GM19099 (cell line): Measurements from ENCODE around the gene SETD7.

Source experiments
- POLR2A ChIP-seq: IDR thresholded peaks from 3 replicates; pipeline ENCODE4 v1.6.1; 2011; ENCODE audit warnings: low read depth; ENCODE audit not compliant: insufficient read length; ENCODE audit errors: extremely low read depth

SETD7 gene

GRCh38 chr4:139556071-139556723, at the start of gene SETD7:
Gene SETD7 (minus strand): TSS chr4:139556219. CDS start chr4:139556137, 82 bp downstream.
- TF ChIP-seq POLR2A = no peak

GRCh38 chr4:139605516-139605915, 49.5 kb upstream of the SETD7 start:
- TF ChIP-seq POLR2A = no peak

DNA sequence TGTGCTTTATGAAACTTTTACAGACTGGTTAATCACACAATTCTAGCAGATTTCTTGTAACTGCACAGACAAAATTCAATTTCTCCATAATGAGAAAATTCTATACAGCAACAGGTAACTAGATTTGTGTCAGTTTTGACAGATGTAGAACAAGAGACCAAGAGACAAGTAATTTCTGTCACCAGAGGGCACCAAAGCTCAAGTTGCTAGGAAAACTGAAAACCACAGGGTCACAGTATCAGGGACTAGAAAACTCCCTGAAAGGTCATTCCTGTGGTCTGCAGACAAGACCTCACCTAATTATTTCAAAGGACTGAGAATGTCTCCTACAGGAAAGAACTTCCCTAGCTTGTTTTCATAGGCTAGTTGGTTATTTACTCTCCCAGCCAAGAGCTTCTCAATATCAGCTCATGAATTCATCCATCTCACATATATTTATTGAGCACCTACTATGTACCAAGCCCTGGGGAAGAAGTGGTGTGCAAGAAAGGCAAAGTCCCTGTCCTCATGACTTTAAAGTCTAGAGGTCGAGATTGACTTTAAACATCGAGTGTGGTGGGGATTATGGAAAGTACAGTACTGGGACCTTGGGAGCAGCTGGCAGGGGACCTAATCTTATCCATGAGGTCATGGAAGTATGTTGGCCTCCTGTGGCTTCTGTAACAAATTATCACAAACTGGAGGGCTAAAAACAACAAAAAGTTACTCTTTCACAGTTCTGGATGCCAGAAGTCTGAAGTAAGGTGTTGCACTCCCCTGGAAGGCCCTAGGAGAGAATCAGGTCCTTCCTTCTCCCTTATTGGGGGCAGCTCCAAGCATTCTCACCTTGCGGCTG, 47.8 kb upstream of the SETD7 start:
- TF ChIP-seq POLR2A = no peak

GRCh38 chr4:139602776-139603360, 46.8 kb upstream of the SETD7 start:
- TF ChIP-seq POLR2A = no peak

- no peak for TF ChIP-seq POLR2A
Observed at GRCh38 chr4:139600662-139601061, 44.6 kb upstream of the SETD7 start.

GRCh38 chr4:139599594-139600374, 43.8 kb upstream of the SETD7 start:
- TF ChIP-seq POLR2A = no peak

DNA sequence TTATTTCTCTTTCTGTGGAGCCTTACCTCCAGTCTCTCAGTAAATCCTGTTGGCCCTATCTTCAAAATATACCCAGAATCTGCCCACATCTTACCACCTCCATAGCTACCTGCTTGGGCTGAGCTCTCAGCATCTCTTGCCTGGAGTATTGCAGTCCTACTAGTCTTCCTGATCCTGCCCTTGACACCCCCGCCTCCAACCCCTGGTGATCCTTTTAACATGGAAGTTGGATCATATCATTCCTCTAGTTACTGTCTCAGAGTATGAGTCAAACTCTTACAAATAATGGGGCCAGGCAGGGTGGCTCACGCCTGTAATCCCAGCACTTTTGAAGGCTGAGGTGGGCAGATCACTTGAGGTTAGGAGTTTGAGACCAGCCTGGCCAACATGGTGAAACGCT, 43.1 kb upstream of the SETD7 start:
- TF ChIP-seq POLR2A = no peak

- TF ChIP-seq POLR2A = no peak
Observed at GRCh38 chr4:139596684-139597279, 40.8 kb upstream of the SETD7 start.

DNA sequence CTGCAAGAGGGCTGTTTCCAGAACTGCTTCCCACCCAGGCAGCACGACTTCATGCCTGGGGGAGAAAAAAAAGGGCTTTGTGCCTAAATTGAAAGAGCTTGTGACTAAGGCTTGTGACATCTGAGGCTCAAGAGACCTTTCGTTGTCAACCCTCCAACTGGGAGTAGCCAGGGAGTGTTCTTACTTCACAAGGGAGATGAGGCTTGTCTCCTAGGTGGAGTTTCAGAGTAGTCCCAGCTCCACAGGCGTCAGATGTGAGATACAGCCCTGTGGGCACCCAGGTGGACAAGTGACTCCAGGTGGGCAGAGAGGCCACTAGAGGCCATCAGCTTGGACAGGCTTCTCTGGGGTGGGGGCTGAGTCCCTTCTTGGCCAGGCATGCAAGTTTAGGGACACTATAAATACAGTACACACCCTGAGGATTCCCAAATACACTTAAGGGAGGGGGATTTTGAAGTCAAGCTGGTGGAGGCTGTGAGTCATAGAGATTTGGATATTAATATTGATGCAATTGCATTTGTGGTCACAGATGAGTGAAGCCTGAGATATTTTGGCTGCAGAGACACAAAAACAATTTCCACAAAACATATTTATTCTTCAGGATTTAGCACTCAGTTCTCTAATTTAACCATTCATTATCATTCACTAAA, 40.1 kb upstream of the SETD7 start:
- no peak for TF ChIP-seq POLR2A

DNA sequence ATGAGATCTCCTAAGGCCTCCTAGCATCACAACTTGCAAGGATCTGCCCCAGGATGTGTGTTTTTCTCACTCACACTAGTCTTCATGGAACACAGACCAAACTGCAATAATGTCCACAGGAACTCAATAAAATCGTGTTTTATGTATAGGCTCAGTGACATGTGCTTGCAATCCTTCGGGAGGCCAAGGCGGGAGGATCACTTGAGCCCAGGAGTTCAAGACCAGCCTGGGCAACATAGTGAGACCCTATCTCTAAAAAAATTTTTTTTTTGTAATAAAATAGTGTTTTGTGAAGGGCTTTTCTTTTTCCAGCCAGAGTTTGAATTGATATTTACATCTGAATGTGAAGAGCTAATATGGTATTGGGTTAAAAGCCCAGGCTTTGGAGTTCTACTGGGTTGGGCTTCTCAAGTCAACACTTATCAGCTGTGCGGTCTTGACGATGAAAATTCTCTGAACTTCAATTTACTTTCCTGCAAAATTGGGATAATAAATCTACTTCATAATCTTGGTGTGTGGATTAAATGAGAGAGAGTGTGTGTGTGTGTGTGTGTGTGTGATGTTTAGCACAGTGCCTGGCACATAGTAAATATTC, 38.7 kb upstream of the SETD7 start:
- no peak for TF ChIP-seq POLR2A

DNA sequence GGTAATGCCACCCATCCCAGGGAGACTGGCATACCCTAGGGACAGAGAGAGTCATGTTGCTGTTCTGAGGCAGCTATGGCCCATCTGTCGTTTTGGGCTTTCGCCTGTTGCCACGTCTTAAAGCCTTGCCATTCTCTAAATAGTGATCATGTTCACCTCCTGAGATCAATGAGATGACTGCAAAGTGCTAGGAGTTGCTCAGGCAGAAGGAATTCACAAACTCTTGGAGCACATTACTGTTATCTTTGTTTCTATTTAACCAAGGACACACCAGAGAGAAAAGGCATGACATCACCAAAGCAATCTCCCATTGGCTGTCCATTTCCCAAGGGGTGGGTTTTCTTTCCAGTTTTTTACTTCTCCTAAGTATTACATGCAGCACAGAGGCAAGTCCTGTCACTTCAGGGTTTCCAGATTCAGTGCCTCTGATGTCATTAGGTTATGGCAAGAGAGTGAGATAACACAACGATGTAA, 37.1 kb upstream of the SETD7 start:
- TF ChIP-seq POLR2A = no peak

DNA sequence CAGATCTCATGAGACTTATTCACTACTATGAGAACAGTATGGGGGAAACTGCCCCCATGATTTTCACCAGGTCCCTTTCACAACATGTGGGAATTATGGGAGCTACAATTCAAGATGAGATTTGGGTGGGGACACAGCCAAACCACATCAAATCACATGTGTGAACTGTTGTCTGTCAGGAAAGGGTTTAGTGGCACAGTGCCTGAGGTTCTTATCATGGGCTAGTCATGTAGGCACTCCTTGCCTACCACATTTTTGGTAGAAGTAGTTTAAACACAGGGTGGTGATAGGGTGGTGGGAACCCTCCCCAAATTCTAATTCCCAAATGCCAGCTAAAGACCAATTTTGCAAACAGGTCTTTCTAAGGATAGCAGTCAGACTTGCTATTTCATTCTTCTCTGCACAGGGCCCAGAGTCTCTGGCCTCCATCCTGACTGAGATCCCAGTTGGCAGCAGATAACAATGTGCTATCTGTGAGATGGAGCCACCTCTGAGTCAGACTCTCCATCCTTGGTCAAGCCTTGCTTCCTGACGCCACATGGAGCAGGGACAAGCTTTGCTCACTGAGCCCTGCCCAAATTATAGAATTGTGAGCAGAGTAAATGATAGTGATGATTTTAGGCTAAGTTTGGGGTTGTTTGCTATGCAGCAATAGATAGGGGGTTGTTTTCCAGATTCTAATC, 33.5 kb upstream of the SETD7 start:
- no peak for TF ChIP-seq POLR2A

GRCh38 chr4:139587446-139587845, 31.4 kb upstream of the SETD7 start:
- TF ChIP-seq POLR2A = no peak
